NCI-H187 (cell line): Measurements from ENCODE around the gene DCTN3.

ENCODE experiments used
- DNase-seq, 2 experiments: peaks; one replicate each; lab custom pipeline; 2025; lab: John Stamatoyannopoulos, UW

The DCTN3 gene

DNA sequence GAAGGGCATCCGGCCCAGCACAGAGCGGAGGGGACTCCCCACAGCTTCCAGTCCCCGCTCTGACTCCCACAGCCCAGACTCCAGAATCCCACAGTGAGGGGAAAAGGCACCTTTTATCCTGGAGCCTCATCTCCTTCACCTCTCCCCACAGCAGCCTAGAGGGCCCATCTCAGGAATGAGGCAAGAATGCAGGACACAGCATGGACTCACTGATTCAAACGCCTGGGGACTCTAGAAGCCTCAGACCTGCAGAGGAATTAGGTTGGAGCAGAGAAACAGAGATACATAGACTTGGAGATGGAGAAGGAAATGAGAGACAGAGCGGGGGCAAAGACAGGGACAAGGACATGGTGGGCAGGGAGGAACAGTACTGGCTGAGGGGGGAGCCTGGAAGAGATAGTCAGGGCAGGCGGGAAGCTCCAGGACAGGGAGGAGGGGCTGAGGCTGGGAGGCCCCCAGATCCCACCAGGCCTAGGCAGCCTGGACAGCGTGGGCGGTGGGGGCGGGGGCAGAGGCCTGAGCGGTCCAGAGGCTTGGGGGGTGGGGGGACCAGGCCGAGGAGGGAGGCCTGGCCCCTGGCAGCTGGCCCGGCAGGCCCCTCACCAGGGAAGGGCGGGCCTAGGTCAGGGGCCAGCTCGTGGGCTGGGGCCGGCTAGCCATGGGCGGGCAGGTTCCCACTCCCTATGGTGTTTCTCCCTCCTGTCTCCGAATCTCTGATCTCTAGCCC lies 46.5 kb downstream of the DCTN3 start:
- no peak for DNase-seq

DNA sequence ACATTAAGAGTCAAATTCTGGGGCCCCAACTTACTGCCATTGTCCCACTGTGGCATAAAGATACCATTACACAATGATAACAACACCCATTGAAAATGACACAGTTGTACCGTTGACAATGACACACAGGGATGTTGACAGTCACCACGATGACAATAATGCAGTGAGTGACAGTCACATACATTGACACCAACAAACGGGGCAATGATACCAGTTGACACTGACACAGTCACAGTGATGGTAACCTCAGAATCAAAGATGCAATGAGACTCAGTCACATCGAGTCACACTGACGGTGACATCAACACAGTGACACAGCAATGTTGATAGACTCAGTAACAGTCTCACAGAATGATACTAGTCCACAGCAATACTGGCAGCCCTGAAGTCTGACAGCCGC lies 47.7 kb downstream of the DCTN3 start:
- no peak for DNase-seq

DNA sequence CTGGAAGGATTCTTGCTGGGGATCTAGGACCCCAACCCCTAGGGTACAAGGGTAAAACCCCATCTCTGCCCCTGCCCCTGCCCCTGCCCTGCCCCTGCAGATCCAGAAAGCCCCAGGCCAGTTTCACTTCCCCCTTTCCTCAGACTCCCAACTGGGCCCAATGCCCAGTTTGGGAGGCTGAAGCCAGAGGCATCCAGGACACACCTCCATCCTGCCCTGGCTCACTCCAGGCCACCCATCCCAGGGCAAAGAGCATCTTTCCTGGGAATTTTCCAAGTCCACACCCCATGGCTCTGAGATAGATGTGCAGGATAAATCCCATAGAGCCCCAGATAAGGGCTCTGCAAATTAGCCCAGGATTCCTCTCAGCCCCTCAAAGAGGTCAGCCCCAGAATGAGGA lies 48.2 kb downstream of the DCTN3 start:
- DNase-seq: no peak

DNA sequence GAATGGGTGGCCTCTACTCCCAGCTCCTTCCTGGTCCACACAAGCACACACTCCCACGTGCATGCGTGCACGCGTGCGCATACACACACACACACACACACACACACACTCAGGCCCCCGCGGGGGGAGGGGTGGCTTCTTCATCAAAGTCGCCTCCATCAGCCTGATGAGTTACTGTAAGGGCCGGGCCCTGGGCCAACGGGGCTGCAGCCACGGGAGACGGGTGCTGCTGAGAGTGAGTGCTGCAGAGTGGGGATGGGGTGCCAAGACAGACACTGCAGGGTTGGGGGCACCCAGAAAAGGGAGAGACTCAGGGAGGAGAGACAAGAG lies 48.8 kb downstream of the DCTN3 start:
- DNase-seq: no peak

DNA sequence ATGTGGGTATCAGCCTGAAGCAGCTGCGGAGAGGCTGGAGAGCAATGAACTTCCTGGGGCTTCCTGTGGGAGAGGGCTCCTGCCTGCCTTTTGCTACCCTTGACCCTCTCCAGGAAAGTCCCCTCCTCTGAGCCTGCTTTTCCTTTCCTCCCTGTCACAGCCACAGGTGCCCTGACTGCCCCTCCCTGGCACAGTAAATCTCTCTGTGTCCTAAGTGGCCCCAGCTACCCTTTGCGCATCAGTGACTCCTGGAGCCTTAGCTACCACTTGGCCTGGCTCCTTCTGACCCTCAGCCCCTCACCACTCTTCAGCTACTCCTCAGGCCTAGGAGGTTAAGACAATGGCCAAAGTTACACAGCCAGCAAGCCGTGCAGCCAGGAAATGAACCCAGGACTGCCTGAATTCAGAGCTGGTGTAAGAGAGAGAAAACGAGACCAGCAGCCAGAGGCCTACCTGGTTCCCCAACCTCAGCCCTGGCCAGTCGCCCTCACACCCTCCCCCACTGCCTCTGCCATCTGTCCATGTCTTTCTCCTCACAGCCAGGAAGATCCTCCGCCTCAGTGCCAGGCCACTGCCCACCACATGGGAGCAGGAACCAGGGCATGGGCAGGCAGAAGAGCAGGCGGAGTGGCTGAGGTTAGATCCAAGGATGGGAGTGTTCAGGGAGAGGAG lies 49.4 kb downstream of the DCTN3 start:
- DNase-seq: no peak

DNA sequence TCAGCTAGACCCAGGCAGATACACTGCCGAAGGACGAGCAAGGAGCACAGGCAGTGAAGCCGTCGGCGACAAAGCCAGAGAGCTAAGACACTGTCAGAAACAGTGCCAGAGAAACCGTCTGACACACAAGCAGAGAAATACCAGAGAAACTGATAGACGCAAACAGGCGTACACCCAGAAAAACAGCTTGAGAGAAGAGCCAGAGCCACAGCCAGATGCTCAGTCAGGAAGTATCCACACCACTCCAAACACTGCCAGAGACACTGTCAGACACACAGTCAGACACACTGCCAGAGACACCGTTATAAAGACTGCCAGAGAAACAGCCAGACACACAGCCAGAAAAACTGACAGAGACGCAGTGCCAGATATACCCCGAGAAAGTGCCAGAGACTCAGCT lies 49.9 kb downstream of the DCTN3 start:
- DNase-seq: no peak

DNA sequence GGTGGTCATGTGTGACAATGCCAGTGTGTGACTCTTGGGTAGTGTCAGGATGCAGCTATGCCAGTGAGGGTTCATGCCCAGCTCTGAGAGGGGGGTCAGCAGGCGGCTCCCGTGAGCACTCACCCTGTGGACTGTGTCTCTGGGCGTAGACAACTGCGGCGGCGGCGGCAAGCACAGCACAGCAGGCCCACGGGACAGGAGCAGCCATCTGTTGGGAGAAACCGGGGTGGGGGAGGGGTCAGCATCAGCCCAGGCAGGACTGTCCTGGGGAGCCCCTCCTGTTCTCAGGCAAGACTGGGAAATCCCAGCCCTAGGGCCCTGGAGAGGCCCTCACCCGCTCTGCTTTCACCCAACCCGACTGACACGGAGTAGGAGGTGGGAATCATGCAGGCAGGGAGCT lies 51.5 kb downstream of the DCTN3 start:
- DNase-seq: no peak

DNA sequence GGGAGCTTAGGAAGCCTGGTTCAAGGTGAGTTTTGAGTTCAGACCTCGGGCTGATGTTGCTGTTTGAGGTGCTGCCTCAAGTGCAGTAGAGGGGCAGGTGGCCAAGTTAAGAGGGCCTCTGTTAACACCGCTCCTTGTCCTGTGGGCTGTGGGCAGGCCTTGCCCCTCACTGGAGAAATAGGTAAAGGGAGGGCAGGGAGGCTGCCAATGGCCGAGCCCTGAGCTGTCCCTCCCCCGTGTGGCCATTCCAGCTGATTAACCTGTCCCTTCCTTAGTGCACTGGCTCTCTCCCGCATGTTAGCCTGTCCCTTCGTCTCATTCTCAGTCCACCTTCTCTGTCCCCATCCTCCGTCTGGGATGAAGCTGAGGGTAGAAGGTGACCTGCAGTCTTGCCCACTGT lies 52.2 kb downstream of the DCTN3 start:
- no peak for DNase-seq

DNA sequence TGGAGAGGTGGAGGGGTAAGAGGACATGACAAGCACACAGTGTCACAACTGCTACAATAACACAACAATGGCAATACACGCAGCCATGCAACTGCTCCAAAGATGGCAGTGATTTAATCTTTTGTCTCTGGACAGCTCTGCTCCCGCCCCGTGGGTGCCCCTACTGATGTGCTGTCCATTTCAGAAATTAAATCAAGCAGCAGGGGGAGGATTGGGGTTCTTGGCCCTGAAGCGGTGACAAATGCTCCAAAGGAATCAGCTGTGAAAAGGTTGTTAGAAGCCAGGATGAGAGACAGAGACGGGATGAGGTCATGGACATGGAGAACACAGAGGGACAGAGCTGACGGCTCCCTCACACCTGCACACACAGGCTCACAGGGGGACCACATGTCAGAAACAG lies 53.3 kb downstream of the DCTN3 start:
- DNase-seq: no peak

DNA sequence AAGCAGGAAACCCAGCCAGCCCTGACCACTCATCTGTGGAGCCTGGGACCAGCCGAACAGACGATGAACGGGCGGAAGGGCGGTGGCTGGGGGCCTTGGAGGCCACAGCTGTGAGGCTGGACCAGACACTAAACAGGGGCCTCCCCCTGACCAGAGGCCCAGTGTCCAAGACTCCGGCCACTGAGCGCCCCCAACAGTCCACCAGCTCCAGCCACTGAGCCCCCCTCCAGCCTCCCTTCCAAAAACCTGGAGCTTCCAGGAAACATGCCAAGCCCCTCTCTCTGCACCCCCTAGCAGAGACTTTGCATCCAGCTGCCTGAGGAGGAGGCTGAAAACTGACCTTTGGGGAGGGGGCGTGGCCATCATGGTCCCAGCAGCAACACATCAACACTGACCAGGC lies 54.0 kb downstream of the DCTN3 start:
- no peak for DNase-seq

DNA sequence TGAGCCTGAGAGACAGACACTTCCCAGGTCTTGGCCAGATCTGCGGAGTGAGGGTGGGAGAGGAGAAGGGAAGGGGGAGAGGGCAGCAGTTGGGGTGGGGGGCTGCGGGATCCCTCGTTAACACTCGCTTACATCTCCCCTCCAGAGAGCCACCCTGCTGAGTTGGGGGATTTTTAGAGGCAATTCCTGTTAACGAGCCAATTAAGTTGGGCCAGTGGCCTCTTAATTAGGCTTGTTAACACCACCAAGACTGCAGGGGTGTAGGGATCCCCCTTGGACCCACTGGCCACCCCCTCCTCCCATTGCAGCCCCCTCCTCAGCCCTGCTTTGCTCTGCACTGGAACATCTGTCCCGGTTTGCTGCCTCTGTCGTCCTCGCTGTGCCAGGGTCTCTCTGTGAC lies 54.4 kb downstream of the DCTN3 start:
- DNase-seq: no peak

DNA sequence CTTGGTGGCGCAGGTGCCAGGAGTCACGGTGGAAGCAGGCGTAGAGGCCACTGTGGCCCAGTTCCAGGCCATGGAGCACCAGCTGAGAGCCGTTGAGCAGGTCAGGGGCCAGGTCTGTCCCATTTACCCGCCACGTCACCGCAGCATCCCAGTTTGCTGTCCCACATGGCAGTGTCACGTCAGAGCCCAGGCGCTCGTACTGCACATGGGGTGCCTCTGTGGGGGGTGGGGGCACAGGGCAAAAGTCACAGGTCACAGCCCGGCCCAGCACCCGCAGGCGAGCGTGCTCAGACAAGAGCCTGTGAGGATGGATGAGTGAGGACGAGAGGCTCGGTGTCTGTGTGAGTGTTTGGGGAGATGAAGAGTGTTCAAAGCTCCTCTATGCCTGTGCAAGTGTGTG lies 55.7 kb downstream of the DCTN3 start:
- no peak for DNase-seq
